Stimulated activated CD8-positive, alpha-beta memory T cell treated with anti-CD3 and anti-CD28 coated beads, Interleukin-12 subunit alpha, Interleukin-12 subunit beta, amount 100 ng/mL, for 1 hour (primary cell): Measurements from ENCODE around the gene KRT78.

Source experiments
- DNase-seq: peaks from one replicate; pipeline ENCODE4 v3.0.0-alpha.2; 2020; ENCODE audit warnings: low read depth

KRT78 gene

GRCh38 chr12:52812073-52812400, 36.8 kb downstream of the KRT78 start:
- no peak for DNase-seq

- no peak for DNase-seq
These were observed 37.4 kb downstream of the KRT78 start for GRCh38 chr12:52811191-52812072.

GRCh38 chr12:52810554-52810953, 38.2 kb downstream of the KRT78 start:
- DNase-seq, result no peak

- no peak for DNase-seq
These were observed 39.6 kb downstream of the KRT78 start for GRCh38 chr12:52809166-52809565.

GRCh38 chr12:52808573-52809160, 40.1 kb downstream of the KRT78 start:
- no peak for DNase-seq

GRCh38 chr12:52807544-52808470, 41.0 kb downstream of the KRT78 start:
- DNase-seq, result no peak

- DNase-seq, result no peak
These were observed 41.8 kb downstream of the KRT78 start for GRCh38 chr12:52806821-52807543.

GRCh38 chr12:52806169-52806811, 42.5 kb downstream of the KRT78 start:
- no peak for DNase-seq

- no peak for DNase-seq
These were observed 43.1 kb downstream of the KRT78 start for GRCh38 chr12:52805739-52806138.

- no peak for DNase-seq
These were observed 43.8 kb downstream of the KRT78 start for GRCh38 chr12:52805000-52805399.

- no peak for DNase-seq
These were observed 46.4 kb downstream of the KRT78 start for GRCh38 chr12:52802442-52802841.

- no peak for DNase-seq
These were observed 47.0 kb downstream of the KRT78 start for GRCh38 chr12:52801773-52802172.

- no peak for DNase-seq
These were observed 48.4 kb downstream of the KRT78 start for GRCh38 chr12:52800259-52800917.

- DNase-seq, result no peak
These were observed 49.1 kb downstream of the KRT78 start for GRCh38 chr12:52799505-52800211.

GRCh38 chr12:52798671-52799504, 49.9 kb downstream of the KRT78 start:
- DNase-seq, result no peak

GRCh38 chr12:52798003-52798670, 50.7 kb downstream of the KRT78 start:
- DNase-seq, result no peak

GRCh38 chr12:52797529-52797894, 51.3 kb downstream of the KRT78 start:
- DNase-seq, result no peak

- no peak for DNase-seq
These were observed 51.8 kb downstream of the KRT78 start for GRCh38 chr12:52796839-52797528.
